ENCODE data around the gene RPS13.
"Not testable (repeated sequence)": the region's sequence is repeated elsewhere in the genome, so short reads cannot be mapped to it uniquely, and the experiment has no call there.

The RPS13 gene

DNA sequence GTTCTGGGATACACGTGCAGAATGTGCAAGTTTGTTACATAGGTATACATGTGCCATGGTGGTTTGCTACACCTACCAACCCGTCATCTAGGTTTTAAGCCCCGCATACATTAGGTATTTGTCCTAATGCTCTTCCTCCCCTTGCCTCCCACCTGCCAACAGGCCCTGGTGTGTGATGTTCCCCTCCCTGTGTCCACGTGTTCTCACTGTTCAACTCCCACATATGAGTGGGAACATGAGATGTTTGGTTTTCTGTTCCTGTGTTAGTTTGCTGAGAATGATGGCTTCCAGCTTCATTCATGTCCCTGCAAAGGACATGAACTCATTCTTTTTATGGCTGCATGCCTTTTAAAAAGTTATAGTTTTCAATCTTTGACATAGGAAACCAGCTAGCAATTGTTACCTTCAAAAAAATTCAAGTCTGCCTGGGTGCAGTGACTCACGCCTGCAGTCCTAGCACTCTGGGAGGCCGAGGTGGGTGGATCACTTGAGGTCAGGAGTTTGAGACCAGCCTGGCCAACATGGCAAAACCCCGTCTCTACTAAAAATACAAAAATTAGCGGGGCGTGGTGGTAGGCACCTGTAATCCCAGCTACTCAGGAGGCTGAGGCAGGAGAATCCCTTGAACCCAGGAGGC lies 28.1 kb upstream of the RPS13 start:
- not testable (repeated sequence) for H4K5ac ChIP-seq (ENCODE audit: low read length); DNase-seq; H3K4me2 ChIP-seq (ENCODE audit: low read length); H2AK5ac ChIP-seq (ENCODE audit: low read length); H3K4ac ChIP-seq (ENCODE audit: low read depth, low read length); H3K36me3 ChIP-seq (ENCODE audit: control insufficient read depth, insufficient read depth, low read length); H3K18ac ChIP-seq (ENCODE audit: low read length); H3K56ac ChIP-seq (ENCODE audit: low read length); H3K79me1 ChIP-seq (ENCODE audit: low read length); H3K79me2 ChIP-seq (ENCODE audit: control insufficient read depth, insufficient read depth, low read length); H3K9ac ChIP-seq (ENCODE audit: low read length); H4K8ac ChIP-seq (ENCODE audit: low read depth, low read length); H2BK5ac ChIP-seq (ENCODE audit: low read length); H3K23ac ChIP-seq (ENCODE audit: low read length); H3K4me3 ChIP-seq (ENCODE audit: low read length); H2BK15ac ChIP-seq (replicated peaks; ENCODE audit: low read depth); H2BK120ac ChIP-seq (ENCODE audit: low read depth, low read length); H3K27ac ChIP-seq (ENCODE audit: low read depth, low read length); H3K4me1 ChIP-seq (ENCODE audit: control insufficient read depth, low read depth, low read length); H3K27me3 ChIP-seq (ENCODE audit: insufficient read depth, low read length, poor library complexity)
- WGBS (ENCODE audit: extremely low coverage, insufficient coverage, low lambda C conversion rate): no CpG with 5 or more reads among the region's 9 CpGs

DNA sequence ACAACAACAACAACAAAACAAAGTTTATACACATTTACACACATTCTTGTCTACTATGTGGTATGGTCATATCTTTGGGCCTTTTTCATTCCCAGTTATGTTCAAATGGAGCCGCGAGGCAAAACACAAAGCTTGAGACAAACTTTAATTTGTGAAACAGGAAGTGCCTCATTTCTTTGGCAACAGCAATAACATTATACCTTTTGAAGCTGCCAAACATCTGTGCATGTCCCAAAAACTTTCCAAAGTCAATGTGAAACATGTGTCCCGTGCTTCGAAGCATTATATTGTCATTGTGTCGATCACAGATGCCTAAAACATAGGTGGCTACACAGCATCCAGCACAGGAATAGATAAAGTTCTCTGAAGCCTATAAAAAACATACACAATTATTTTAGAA lies 25.0 kb upstream of the RPS13 start:
- WGBS (ENCODE audit: extremely low coverage, insufficient coverage, low lambda C conversion rate): no CpG with 5 or more reads among the region's 5 CpGs
- Histone ChIP-seq H2BK5ac (ENCODE audit: low read length) (no peak overlapping the region), H3K23ac (ENCODE audit: low read length) (no peak overlapping the region), H2BK15ac (replicated peaks; ENCODE audit: low read depth) (no peak overlapping the region), H4K5ac (ENCODE audit: low read length) (no peak overlapping the region), H3K18ac (ENCODE audit: low read length) (no peak overlapping the region), H3K36me3 (ENCODE audit: control insufficient read depth, insufficient read depth, low read length) (peaks cover 4% of the 10 kb centered on the region), H3K27me3 (ENCODE audit: insufficient read depth, low read length, poor library complexity) (no peaks in the 10 kb centered on the region), H3K9ac (ENCODE audit: low read length) (no peak overlapping the region), H3K27ac (ENCODE audit: low read depth, low read length) (no peak overlapping the region), H3K56ac (ENCODE audit: low read length) (no peak overlapping the region), H4K8ac (ENCODE audit: low read depth, low read length) (no peak overlapping the region), H3K4ac (ENCODE audit: low read depth, low read length) (no peak overlapping the region), H3K79me1 (ENCODE audit: low read length) (no peaks in the 10 kb centered on the region), H3K4me1 (ENCODE audit: control insufficient read depth, low read depth, low read length) (no peaks in the 10 kb centered on the region), H2AK5ac (ENCODE audit: low read length) (no peak overlapping the region), H3K4me3 (ENCODE audit: low read length) (no peak overlapping the region), H3K79me2 (ENCODE audit: control insufficient read depth, insufficient read depth, low read length) (no peaks in the 10 kb centered on the region), H3K4me2 (ENCODE audit: low read length) (no peak overlapping the region), H2BK120ac (ENCODE audit: low read depth, low read length) (no peak overlapping the region)
- no peak for DNase-seq

DNA sequence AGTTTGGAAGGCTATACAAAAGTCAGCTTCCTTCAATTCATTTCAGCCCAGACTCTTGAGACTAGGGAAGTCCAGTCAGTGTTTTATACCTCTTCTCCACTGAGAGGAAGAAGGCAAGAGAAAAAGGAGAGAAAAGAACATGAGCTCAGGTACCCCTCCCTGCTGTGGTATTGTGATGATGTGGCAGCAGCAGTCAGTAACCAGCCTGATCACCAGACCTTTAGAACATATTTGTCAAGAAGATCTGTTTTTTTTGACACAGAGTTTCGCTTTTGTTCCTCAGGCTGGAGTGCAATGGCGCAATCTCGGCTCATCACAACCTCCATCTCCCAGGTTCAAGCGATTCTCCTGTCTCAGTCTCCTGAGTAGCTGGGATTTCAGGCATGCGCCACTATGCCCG lies 21.2 kb upstream of the RPS13 start:
- Histone ChIP-seq H2AK5ac (ENCODE audit: low read length) (no peak overlapping the region), H2BK15ac (replicated peaks; ENCODE audit: low read depth) (no peak overlapping the region), H3K27ac (ENCODE audit: low read depth, low read length) (no peak overlapping the region), H2BK120ac (ENCODE audit: low read depth, low read length) (no peak overlapping the region), H4K5ac (ENCODE audit: low read length) (no peak overlapping the region), H3K18ac (ENCODE audit: low read length) (no peak overlapping the region), H4K8ac (ENCODE audit: low read depth, low read length) (no peak overlapping the region), H3K56ac (ENCODE audit: low read length) (no peak overlapping the region), H3K4me3 (ENCODE audit: low read length) (no peak overlapping the region), H3K4me1 (ENCODE audit: control insufficient read depth, low read depth, low read length) (no peaks in the 10 kb centered on the region), H3K36me3 (ENCODE audit: control insufficient read depth, insufficient read depth, low read length) (peaks cover 4% of the 10 kb centered on the region), H3K79me1 (ENCODE audit: low read length) (no peaks in the 10 kb centered on the region), H3K79me2 (ENCODE audit: control insufficient read depth, insufficient read depth, low read length) (no peaks in the 10 kb centered on the region), H3K4me2 (ENCODE audit: low read length) (no peak overlapping the region), H3K4ac (ENCODE audit: low read depth, low read length) (no peak overlapping the region), H3K23ac (ENCODE audit: low read length) (no peak overlapping the region), H3K9ac (ENCODE audit: low read length) (no peak overlapping the region), H3K27me3 (ENCODE audit: insufficient read depth, low read length, poor library complexity) (no peaks in the 10 kb centered on the region), H2BK5ac (ENCODE audit: low read length) (no peak overlapping the region)
- WGBS (ENCODE audit: extremely low coverage, insufficient coverage, low lambda C conversion rate): no CpG with 5 or more reads among the region's 6 CpGs
- DNase-seq: no peak

DNA sequence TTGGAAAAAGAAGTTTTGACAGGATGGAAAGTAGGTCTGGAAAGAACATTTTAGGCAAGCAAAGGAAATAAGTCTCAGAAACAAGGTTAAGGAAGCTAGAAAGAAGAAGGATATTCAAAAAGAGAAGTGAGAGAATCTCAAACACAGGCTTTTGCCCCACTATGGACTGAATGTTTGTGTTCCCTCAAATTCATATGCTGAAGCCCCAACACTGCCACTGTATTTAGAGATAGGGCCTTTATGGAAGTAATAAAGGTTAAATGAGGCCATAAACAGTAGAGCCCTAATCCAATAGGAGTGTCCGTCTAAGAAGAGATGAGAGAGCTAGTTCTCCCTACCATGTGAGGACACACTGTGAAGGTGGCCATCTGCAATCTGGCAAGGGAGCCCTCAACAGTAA lies 20.6 kb upstream of the RPS13 start:
- Histone ChIP-seq H3K23ac (ENCODE audit: low read length) (no peak overlapping the region), H3K56ac (ENCODE audit: low read length) (no peak overlapping the region), H3K9ac (ENCODE audit: low read length) (no peak overlapping the region), H3K79me2 (ENCODE audit: control insufficient read depth, insufficient read depth, low read length) (no peaks in the 10 kb centered on the region), H2BK120ac (ENCODE audit: low read depth, low read length) (no peak overlapping the region), H3K27ac (ENCODE audit: low read depth, low read length) (no peak overlapping the region), H3K18ac (ENCODE audit: low read length) (no peak overlapping the region), H4K8ac (ENCODE audit: low read depth, low read length) (no peak overlapping the region), H4K5ac (ENCODE audit: low read length) (no peak overlapping the region), H3K4me3 (ENCODE audit: low read length) (no peak overlapping the region), H3K79me1 (ENCODE audit: low read length) (no peaks in the 10 kb centered on the region), H2BK15ac (replicated peaks; ENCODE audit: low read depth) (no peak overlapping the region), H2BK5ac (ENCODE audit: low read length) (no peak overlapping the region), H3K4ac (ENCODE audit: low read depth, low read length) (no peak overlapping the region), H3K36me3 (ENCODE audit: control insufficient read depth, insufficient read depth, low read length) (peaks cover 4% of the 10 kb centered on the region), H3K27me3 (ENCODE audit: insufficient read depth, low read length, poor library complexity) (no peaks in the 10 kb centered on the region), H3K4me1 (ENCODE audit: control insufficient read depth, low read depth, low read length) (no peaks in the 10 kb centered on the region), H2AK5ac (ENCODE audit: low read length) (no peak overlapping the region), H3K4me2 (ENCODE audit: low read length) (no peak overlapping the region)
- no CpG with 5 or more reads among the region's 1 CpG for WGBS (ENCODE audit: extremely low coverage, insufficient coverage, low lambda C conversion rate)
- DNase-seq: no peak

DNA sequence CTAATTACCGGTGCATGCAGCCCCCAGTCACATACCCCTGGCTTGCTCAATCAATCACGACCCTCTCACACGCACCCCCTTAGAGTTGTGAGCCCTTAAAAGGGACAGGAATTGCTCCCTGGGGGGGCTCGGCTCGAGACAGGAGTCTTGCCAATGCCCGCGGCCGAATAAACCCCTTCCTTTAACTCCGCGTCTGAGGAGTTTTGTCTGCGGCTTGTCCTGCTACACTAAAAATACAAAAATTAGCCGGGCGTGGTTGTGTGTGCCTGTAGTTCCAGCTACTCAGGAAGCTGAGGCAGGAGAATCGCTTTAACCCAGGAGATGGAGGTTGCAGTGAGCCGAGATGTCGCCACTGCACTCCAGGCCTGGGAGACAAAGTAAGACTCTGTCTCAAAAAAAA lies 8.5 kb upstream of the RPS13 start:
- H3K4me1 ChIP-seq (ENCODE audit: control insufficient read depth, low read depth, low read length); H3K79me1 ChIP-seq (ENCODE audit: low read length); H4K8ac ChIP-seq (ENCODE audit: low read depth, low read length); H3K23ac ChIP-seq (ENCODE audit: low read length); H2BK120ac ChIP-seq (ENCODE audit: low read depth, low read length); H2BK5ac ChIP-seq (ENCODE audit: low read length); H3K56ac ChIP-seq (ENCODE audit: low read length); H3K18ac ChIP-seq (ENCODE audit: low read length); H3K36me3 ChIP-seq (ENCODE audit: control insufficient read depth, insufficient read depth, low read length); H2AK5ac ChIP-seq (ENCODE audit: low read length); H3K4me3 ChIP-seq (ENCODE audit: low read length); H4K5ac ChIP-seq (ENCODE audit: low read length); H3K27ac ChIP-seq (ENCODE audit: low read depth, low read length); H3K9ac ChIP-seq (ENCODE audit: low read length); H2BK15ac ChIP-seq (replicated peaks; ENCODE audit: low read depth); H3K79me2 ChIP-seq (ENCODE audit: control insufficient read depth, insufficient read depth, low read length); H3K4me2 ChIP-seq (ENCODE audit: low read length); DNase-seq; H3K4ac ChIP-seq (ENCODE audit: low read depth, low read length); H3K27me3 ChIP-seq (ENCODE audit: insufficient read depth, low read length, poor library complexity): not testable (repeated sequence)
- WGBS (ENCODE audit: extremely low coverage, insufficient coverage, low lambda C conversion rate): no CpG with 5 or more reads among the region's 16 CpGs

DNA sequence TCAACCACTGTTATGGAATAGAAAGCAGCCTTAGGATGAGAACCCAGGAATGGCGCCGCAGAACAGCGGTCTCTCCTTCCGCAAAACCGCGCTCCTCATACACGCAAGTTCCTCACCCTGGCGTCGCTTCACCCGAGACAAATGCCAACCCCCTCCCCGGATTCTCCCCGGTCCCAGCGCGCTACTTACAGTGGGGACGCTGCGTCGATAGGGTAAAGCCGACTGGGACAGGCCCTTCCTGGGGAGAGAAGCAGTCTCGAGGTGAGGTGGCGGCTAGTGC lies 287 bp downstream of the RPS13 start:
- Histone ChIP-seq H2BK5ac (ENCODE audit: low read length) (peak overlapping the region; percentile 76), H3K4me1 (ENCODE audit: control insufficient read depth, low read depth, low read length) (peaks cover 2% of the 10 kb centered on the region), H4K5ac (ENCODE audit: low read length) (peak overlapping the region; percentile 8), H2BK120ac (ENCODE audit: low read depth, low read length) (no peak overlapping the region), H3K4me3 (ENCODE audit: low read length) (peak overlapping the region; percentile 82), H3K27me3 (ENCODE audit: insufficient read depth, low read length, poor library complexity) (no peaks in the 10 kb centered on the region), H3K18ac (ENCODE audit: low read length) (peak overlapping the region; percentile 53), H3K9ac (ENCODE audit: low read length) (peak overlapping the region; percentile 84), H2BK15ac (replicated peaks; ENCODE audit: low read depth) (no peak overlapping the region), H3K36me3 (ENCODE audit: control insufficient read depth, insufficient read depth, low read length) (peaks cover 7% of the 10 kb centered on the region), H3K79me2 (ENCODE audit: control insufficient read depth, insufficient read depth, low read length) (peaks cover 19% of the 10 kb centered on the region), H3K4me2 (ENCODE audit: low read length) (peak overlapping the region; percentile 100), H3K79me1 (ENCODE audit: low read length) (peaks cover 3% of the 10 kb centered on the region), H3K27ac (ENCODE audit: low read depth, low read length) (no peak overlapping the region), H3K23ac (ENCODE audit: low read length) (no peak overlapping the region), H3K56ac (ENCODE audit: low read length) (peak overlapping the region; percentile 100), H3K4ac (ENCODE audit: low read depth, low read length) (peak overlapping the region; percentile 70), H4K8ac (ENCODE audit: low read depth, low read length) (no peak overlapping the region), H2AK5ac (ENCODE audit: low read length) (no peak overlapping the region)
- WGBS (ENCODE audit: extremely low coverage, insufficient coverage, low lambda C conversion rate): no CpG with 5 or more reads among the region's 20 CpGs
- DNase-seq: no peak

Data from mesendoderm (in vitro differentiated cells).